Measurements from ENCODE around the gene PDGFC.
A peak's percentile ranks its signal among the peaks of the same experiment; 100 is the strongest.

PDGFC gene

DNA sequence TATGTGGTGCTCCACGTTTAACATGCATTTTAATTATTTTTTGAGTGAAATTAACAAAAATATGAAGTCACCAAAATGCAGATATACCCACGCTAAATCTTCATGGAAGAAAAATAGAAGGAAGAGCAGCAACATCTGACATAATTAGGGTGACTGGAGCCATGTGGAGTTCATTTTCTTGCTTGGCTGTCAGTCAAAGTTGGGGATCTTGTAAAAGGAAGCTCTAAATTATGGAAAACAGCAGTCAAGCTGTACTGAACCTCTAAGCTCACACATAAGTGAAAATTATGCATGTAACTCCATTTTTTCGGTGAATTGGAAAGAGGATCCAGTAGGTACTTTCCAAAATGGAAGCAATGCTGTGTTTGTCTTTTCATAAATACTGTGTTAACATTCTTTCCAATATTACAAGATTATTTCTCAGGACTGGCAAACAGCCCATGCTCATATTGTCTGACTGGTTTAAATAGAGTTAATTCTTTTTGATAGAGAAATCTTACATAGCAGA, 9.7 kb upstream of the PDGFC start:
- Histone ChIP-seq H3K9ac (ENCODE audit: insufficient read length) (no peak overlapping the region), H3K4me3 (no peak overlapping the region), H3K27ac (no peak overlapping the region), H3K9me3 (ENCODE audit: low read depth, low read length) (no peaks in the 10 kb centered on the region), H3K36me3 (ENCODE audit: insufficient read depth, low read length) (no peaks in the 10 kb centered on the region)
- TF ChIP-seq FOXP2 (optimal IDR thresholded peaks at IDR 0.05; ENCODE audit: control extremely low read depth, extremely low read length, insufficient read depth) (no peak), POLR2AphosphoS5 (IDR thresholded peaks at IDR 0.05; ENCODE audit: borderline replicate concordance, low read depth, low read length) (no peak), EZH2 (IDR thresholded peaks at IDR 0.05) (no peak)
- no peak for DNase-seq (ENCODE audit: low read depth, low spot score)

DNA sequence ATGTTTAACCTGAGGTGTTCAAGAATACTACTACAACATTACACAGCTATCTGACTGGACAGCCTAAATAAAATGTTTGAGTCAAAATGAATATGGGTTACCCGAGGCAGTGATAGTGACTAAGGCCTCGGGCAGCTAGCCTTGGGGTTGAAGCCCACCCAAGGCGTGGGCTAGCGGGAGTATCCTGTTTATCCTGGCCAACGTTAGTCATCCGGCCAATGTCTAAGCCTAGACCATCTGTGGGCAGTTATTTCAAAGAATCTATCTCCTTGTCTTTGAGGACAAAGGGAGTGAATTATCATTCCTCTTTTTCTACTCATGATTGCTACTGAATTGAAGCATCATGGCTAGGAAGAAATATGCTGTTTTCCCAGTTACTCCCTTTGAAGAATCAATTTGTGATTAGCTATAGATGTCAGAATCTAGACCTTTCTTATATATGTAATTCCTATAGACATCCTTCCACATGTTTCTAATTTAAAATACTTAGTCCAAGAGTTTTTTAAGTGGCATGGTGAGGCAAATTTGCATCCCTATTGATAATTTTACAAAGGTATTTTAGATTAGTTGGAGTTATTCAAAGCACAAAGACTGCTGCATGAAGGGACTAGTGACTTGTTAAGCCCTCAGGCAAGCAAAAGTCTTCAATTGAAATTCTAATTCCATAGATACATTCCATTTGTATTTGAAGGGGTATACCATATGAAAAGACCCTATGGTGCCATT, 6.0 kb upstream of the PDGFC start:
- Histone ChIP-seq H3K36me3 (ENCODE audit: insufficient read depth, low read length) (no peaks in the 10 kb centered on the region), H3K4me3 (no peak overlapping the region), H3K9ac (ENCODE audit: insufficient read length) (no peak overlapping the region), H3K9me3 (ENCODE audit: low read depth, low read length) (no peaks in the 10 kb centered on the region), H3K27ac (no peak overlapping the region)
- no peak for TF ChIP-seq POLR2AphosphoS5 (IDR thresholded peaks at IDR 0.05; ENCODE audit: borderline replicate concordance, low read depth, low read length)
- TF ChIP-seq EZH2 (IDR thresholded peaks at IDR 0.05) = no peak
- TF ChIP-seq FOXP2 (optimal IDR thresholded peaks at IDR 0.05; ENCODE audit: control extremely low read depth, extremely low read length, insufficient read depth) = no peak
- DNase-seq (ENCODE audit: low read depth, low spot score) = no peak

DNA sequence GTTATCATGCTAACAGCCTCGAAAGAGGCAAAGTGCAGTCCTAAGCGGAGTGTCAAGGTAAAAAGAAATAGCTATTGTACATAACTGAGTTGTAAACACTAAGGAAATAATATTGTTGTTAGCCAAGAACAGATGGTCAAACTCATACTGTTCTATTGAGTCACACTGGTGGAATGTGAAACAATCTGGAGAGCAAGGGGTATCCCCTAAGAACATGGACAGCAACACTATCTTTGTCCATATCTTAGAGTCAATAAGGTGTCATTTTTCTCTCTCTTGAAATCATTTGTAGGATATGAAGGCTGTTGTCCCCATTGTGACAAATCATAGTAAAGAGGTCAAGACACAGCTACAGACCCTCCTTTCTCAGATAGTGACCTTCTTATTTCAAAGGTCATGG, 4.5 kb upstream of the PDGFC start:
- Histone ChIP-seq H3K9me3 (ENCODE audit: low read depth, low read length) (no peaks in the 10 kb centered on the region), H3K9ac (ENCODE audit: insufficient read length) (no peak overlapping the region), H3K4me3 (no peak overlapping the region), H3K36me3 (ENCODE audit: insufficient read depth, low read length) (no peaks in the 10 kb centered on the region), H3K27ac (no peak overlapping the region)
- no peak for DNase-seq (ENCODE audit: low read depth, low spot score)
- TF ChIP-seq FOXP2 (optimal IDR thresholded peaks at IDR 0.05; ENCODE audit: control extremely low read depth, extremely low read length, insufficient read depth) (no peak), POLR2AphosphoS5 (IDR thresholded peaks at IDR 0.05; ENCODE audit: borderline replicate concordance, low read depth, low read length) (no peak), EZH2 (IDR thresholded peaks at IDR 0.05) (no peak)

DNA sequence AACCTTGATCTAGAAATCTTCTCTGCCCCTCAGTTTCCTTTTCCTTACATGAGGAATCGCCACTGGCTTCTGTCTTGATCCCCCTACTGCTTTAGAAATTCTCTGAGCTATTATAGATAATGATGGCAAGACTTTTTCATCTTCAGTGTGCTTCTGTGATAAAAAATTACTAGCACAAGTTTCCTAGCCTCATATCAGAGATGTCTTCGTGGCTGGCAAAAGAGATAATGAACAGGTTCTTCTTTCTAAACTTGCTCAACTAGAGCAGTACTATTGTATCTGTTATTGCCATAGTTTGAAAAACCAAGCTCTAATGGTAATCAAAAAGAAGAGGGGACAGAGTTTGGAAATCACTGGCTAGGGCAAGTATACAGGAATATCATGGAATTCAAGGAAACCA, 4.1 kb upstream of the PDGFC start:
- no peaks in the 10 kb centered on the region for H3K36me3 ChIP-seq (ENCODE audit: insufficient read depth, low read length)
- no peaks in the 10 kb centered on the region for H3K9me3 ChIP-seq (ENCODE audit: low read depth, low read length)
- H3K4me3 ChIP-seq = no peak overlapping the region
- H3K9ac ChIP-seq (ENCODE audit: insufficient read length) = no peak overlapping the region
- TF ChIP-seq EZH2 (IDR thresholded peaks at IDR 0.05) = no peak
- H3K27ac ChIP-seq = no peak overlapping the region
- DNase-seq (ENCODE audit: low read depth, low spot score) = no peak

DNA sequence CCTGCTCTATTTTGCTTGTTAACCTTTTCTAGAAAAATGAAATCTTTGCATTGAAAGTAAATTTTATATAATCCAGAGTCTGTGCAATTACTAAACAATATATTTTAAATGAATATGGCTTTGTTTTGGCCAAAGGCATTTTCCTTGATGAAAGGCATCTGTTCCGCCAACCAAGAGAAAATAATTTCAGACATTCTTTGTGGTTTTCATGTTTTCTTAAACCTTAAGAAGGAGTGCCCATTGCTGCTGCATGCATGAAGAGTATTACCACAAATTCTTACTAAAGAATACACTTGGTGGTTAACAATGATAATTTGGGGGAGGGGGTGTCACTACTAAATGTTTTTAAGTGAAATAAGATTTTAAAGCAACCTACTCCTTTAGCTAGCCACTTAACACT, 2.7 kb upstream of the PDGFC start:
- TF ChIP-seq FOXP2 (optimal IDR thresholded peaks at IDR 0.05; ENCODE audit: control extremely low read depth, extremely low read length, insufficient read depth) (no peak), POLR2AphosphoS5 (IDR thresholded peaks at IDR 0.05; ENCODE audit: borderline replicate concordance, low read depth, low read length) (no peak), EZH2 (IDR thresholded peaks at IDR 0.05) (no peak)

DNA sequence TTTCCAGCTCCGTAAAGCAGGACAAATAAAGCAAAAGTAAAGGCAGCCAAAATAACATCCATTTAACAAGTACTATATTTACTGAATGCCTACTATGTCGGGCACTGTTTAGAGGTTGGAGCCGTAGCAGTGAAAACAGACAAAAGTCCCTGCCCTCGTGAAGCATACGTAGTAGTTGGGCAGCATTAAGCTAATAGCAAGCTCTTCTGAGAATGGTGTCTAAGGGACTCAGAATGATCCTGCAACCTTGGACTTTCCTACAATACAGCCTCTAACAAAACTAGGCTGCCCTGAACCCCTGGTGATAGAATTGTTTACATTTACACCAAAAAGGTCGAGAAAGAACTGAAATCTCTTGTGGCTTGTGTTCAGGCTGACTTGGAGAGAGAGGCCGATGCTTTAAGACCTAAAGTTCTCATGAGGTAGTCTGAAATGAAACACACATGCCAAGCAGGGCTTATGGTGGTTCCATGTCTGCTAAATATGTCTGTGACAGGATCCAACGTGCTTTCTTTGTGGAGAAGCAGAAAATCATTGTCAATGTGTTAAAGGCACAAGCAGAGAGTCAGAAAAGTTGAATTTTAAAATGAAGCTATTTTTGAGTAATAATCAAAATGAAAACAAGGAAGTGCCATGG, 898 bp upstream of the PDGFC start:
- no peak for TF ChIP-seq EZH2 (IDR thresholded peaks at IDR 0.05)
- no peak for TF ChIP-seq FOXP2 (optimal IDR thresholded peaks at IDR 0.05; ENCODE audit: control extremely low read depth, extremely low read length, insufficient read depth)
- TF ChIP-seq POLR2AphosphoS5 (IDR thresholded peaks at IDR 0.05; ENCODE audit: borderline replicate concordance, low read depth, low read length) = no peak
- Histone ChIP-seq H3K4me3 (peak overlapping the region; percentile 96; the same call in 1 of the 2 replicates), H3K27ac (peak overlapping the region; percentile 47; the same call in 1 of the 2 replicates), H3K9ac (ENCODE audit: insufficient read length) (no peak overlapping the region), H3K9me3 (ENCODE audit: low read depth, low read length) (no peaks in the 10 kb centered on the region), H3K36me3 (ENCODE audit: insufficient read depth, low read length) (no peaks in the 10 kb centered on the region)
- no peak for DNase-seq (ENCODE audit: low read depth, low spot score)

More for the DNA sequence above, 2.7 kb upstream of the PDGFC start:
- Histone ChIP-seq H3K9me3 (ENCODE audit: low read depth, low read length) (no peaks in the 10 kb centered on the region), H3K9ac (ENCODE audit: insufficient read length) (no peak overlapping the region), H3K36me3 (ENCODE audit: insufficient read depth, low read length) (no peaks in the 10 kb centered on the region), H3K4me3 (no peak overlapping the region), H3K27ac (no peak overlapping the region)
- no peak for DNase-seq (ENCODE audit: low read depth, low spot score)

DNA sequence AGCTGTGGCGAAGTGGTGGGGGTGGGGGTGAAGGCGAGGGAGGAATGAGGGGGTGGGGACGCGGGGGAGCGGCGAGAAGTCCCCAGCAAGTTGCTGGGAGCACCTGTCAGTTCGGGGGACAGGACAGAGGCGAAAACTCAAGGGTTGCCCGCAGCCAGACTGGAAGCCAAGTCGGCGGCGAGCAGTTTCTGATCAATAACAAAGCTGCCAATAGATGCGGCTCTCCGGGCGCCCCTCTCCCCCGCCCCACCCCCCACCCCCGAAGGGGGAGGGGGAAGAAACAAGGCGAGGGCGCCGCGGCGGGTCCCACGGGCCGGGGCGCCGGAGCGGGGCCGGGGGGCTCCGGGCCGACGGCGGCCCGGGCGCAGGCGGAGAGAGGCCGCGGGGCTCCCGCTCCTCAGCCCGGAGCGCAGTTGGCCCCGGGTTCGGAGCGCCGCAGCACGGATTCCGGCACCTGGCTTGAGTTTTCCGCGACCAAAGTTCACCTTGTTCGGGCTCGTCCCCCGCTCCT, 379 bp downstream of the PDGFC start:
- no peak for DNase-seq (ENCODE audit: low read depth, low spot score)
- Histone ChIP-seq H3K9me3 (ENCODE audit: low read depth, low read length) (no peaks in the 10 kb centered on the region), H3K36me3 (ENCODE audit: insufficient read depth, low read length) (no peaks in the 10 kb centered on the region), H3K27ac (no peak overlapping the region), H3K9ac (ENCODE audit: insufficient read length) (peak overlapping the region; percentile 81), H3K4me3 (peak overlapping the region; percentile 96)
- TF ChIP-seq POLR2AphosphoS5 (IDR thresholded peaks at IDR 0.05; ENCODE audit: borderline replicate concordance, low read depth, low read length) (no peak), EZH2 (IDR thresholded peaks at IDR 0.05) (no peak), FOXP2 (optimal IDR thresholded peaks at IDR 0.05; ENCODE audit: control extremely low read depth, extremely low read length, insufficient read depth) (no peak)

DNA sequence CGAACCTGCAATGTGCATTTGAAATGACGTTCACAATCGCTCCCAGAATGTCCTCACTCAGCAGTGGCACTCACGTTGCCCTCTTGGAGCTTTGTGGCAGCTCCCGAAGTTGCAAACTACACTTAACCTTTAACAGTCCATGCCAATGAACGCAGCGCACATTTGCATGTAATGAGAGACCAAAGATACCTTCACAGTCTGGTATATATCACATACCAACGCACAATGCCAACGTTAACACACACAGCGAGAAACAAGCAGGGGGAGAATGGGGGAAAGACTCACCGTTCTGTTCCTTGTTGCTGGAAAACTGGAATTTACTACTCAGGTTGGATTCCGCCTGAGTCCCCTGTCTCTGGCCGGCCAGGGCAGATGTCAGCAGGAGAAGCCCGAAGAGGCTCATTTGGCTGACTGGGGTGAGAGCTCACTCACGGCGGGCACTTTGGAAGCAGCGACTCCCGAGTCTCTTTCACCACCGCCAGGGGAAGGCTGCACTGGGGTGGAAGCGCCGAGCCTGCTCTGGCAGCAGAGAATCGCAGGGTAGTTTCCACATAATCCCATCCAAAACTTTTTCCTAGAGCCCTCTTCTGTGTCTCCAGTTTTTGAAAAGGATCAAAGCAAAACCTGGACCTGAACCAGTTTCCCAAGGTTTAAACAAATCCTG, 966 bp downstream of the PDGFC start:
- Histone ChIP-seq H3K36me3 (ENCODE audit: insufficient read depth, low read length) (no peaks in the 10 kb centered on the region), H3K4me3 (peak overlapping the region; percentile 96), H3K9me3 (ENCODE audit: low read depth, low read length) (no peaks in the 10 kb centered on the region), H3K9ac (ENCODE audit: insufficient read length) (peak overlapping the region; percentile 81), H3K27ac (no peak overlapping the region)
- TF ChIP-seq FOXP2 (optimal IDR thresholded peaks at IDR 0.05; ENCODE audit: control extremely low read depth, extremely low read length, insufficient read depth) (no peak), POLR2AphosphoS5 (IDR thresholded peaks at IDR 0.05; ENCODE audit: borderline replicate concordance, low read depth, low read length) (no peak), EZH2 (IDR thresholded peaks at IDR 0.05) (no peak)
- no peak for DNase-seq (ENCODE audit: low read depth, low spot score)
